GM10266 (cell line): ENCODE data around the gene CEP72.
"Not testable (repeated sequence)": the region's sequence is repeated elsewhere in the genome, so short reads cannot be mapped to it uniquely, and the experiment has no call there.

Experiments
- DNase-seq: peaks from one replicate; pipeline ENCODE4 v3.0.0; 2012; ENCODE audit errors: extremely low spot score

The CEP72 gene

GRCh38 chr5:696191-696590 is 84.1 kb downstream of the CEP72 start:
- DNase-seq: not testable (repeated sequence)

- not testable (repeated sequence) for DNase-seq
Observed at GRCh38 chr5:696753-697702, 84.9 kb downstream of the CEP72 start.
